Mammary microvascular endothelial cell (primary cell): ENCODE data around the gene CPA4. TPM values are rescaled to one million over a fixed set of nuclear protein-coding genes. Genes with fewer than 3 reads are reported as not detected.

Experiments used
- total RNA-seq: library from RNA; depleted of rRNA; stranded (reverse); fragments of >200 nt; gene quantifications from 2 replicates; pipeline ENCODE4 v1.2.3, GENCODE V29; 2015

CPA4 gene
- total RNA-seq = 1.1 TPM in 1 of 2 replicates, not detected in the other

GRCh38 chr7:130292682-130293257, at the start of gene CPA4:
CPA4 (plus strand) TSS chr7:130293161; CDS start chr7:130293181, 20 bp downstream.

GRCh38 chr7:130266258-130266960, 26.6 kb upstream of the CPA4 start, which contains the start of gene CPA2:
CPA2 (plus strand) TSS chr7:130266863; CDS start chr7:130266882, 19 bp downstream.

GRCh38 chr7:130344271-130344866, 51.4 kb downstream of the CPA4 start, which contains the start of gene CPA5:
CPA5 (plus strand) TSS chr7:130344816; CDS start chr7:130346486, 1,670 bp downstream.

Other genes with a start within 250 kb of the CPA4 start
- 23.3 and 29.2 TPM in 2 replicates for gene ZC3HC1, start 241.8 kb upstream of the CPA4 start, total RNA-seq
- gene KLHDC10, start 222.6 kb upstream of the CPA4 start, total RNA-seq = 12.9 and 13.7 TPM in 2 replicates
- gene TMEM209, start 87.8 kb upstream of the CPA4 start, total RNA-seq = 12.0 and 14.0 TPM in 2 replicates
- not detected in 2 replicates for gene SSMEM1, start 85.3 kb upstream of the CPA4 start, total RNA-seq
- gene CPA2, start 26.3 kb upstream of the CPA4 start, total RNA-seq = not detected in 2 replicates
- not detected in 2 replicates for gene CPA5, start 51.7 kb downstream of the CPA4 start, total RNA-seq
- gene CPA1, start 87.3 kb downstream of the CPA4 start, total RNA-seq = not detected in 2 replicates
- 16.1 and 21.1 TPM in 2 replicates for gene CEP41, start 147.9 kb downstream of the CPA4 start, total RNA-seq
- 0.80 and 1.0 TPM in 2 replicates for gene MEST, start 198.9 kb downstream of the CPA4 start, total RNA-seq